Measurements from ENCODE around the gene KRT5. TPM values are rescaled to one million over a fixed set of nuclear protein-coding genes. Genes with fewer than 3 reads are reported as not detected.

KRT5 gene
- polyA plus RNA-seq, 1 of the 3 experiments (the other 2 are of a cell fraction) = not detected

GRCh38 chr12:52530366-52530765 is 10.2 kb upstream of the KRT5 start:
- Histone ChIP-seq H3K27me3 (ENCODE audit: insufficient read depth) (peaks cover 27% of the 10 kb centered on the region; the same call in 1 of the 2 replicates), H4K20me1 (ENCODE audit: insufficient read depth) (no peaks in the 10 kb centered on the region), H3K9me3 (no peaks in the 10 kb centered on the region), H3K27ac (ENCODE audit: low read depth in 2 of 2, low read length in 1 of 2) (no peak overlapping the region), H3K4me2 (no peak overlapping the region), H3K36me3 (replicated peaks in 1 of 2; ENCODE audit: control insufficient read depth in 1 of 2, insufficient read depth in 2 of 2, low read length in 1 of 2) (no peaks in the 10 kb centered on the region), H3K9me2 (no peaks in the 10 kb centered on the region), H3K9ac (no peak overlapping the region), H3K79me2 (ENCODE audit: insufficient read depth) (no peaks in the 10 kb centered on the region), H3F3A (replicated peaks; ENCODE audit: insufficient read depth) (no peaks in the 10 kb centered on the region), H3K4me3 (ENCODE audit: low read depth in 2 of 2, low read length in 1 of 2) (no peak overlapping the region), H2AFZ (ENCODE audit: low read depth) (no peak overlapping the region), H3K4me1 (ENCODE audit: control insufficient read depth in 1 of 2, insufficient read depth in 2 of 2, low read depth in 1 of 2, low read length in 1 of 2) (no peaks in the 10 kb centered on the region)
- no peak for DNase-seq
- TF ChIP-seq POLR2AphosphoS5 (IDR thresholded peaks at IDR 0.05; ENCODE audit: low read depth, low read length) (no peak), TCF12 (IDR thresholded peaks at IDR 0.05) (no peak)
- WGBS (ENCODE audit: low lambda C conversion rate) = 13% methylated on average over 2 of the region's 2 CpGs
- CTCF ChIA-PET = interaction anchor here (1.3 kb wide), 1 partner anchor 14 kb away, joined by 3 read pairs; no protein-coding TSS in a partner anchor
- POLR2A ChIA-PET = no interaction called here

- Histone ChIP-seq H3K4me3 (ENCODE audit: low read depth in 2 of 2, low read length in 1 of 2) (no peak overlapping the region), H3K9ac (no peak overlapping the region), H3K79me2 (ENCODE audit: insufficient read depth) (no peaks in the 10 kb centered on the region), H3K4me2 (no peak overlapping the region), H3K36me3 (replicated peaks in 1 of 2; ENCODE audit: control insufficient read depth in 1 of 2, insufficient read depth in 2 of 2, low read length in 1 of 2) (no peaks in the 10 kb centered on the region), H2AFZ (ENCODE audit: low read depth) (no peak overlapping the region), H3K4me1 (ENCODE audit: control insufficient read depth in 1 of 2, insufficient read depth in 2 of 2, low read depth in 1 of 2, low read length in 1 of 2) (no peaks in the 10 kb centered on the region), H3K9me3 (no peaks in the 10 kb centered on the region), H4K20me1 (ENCODE audit: insufficient read depth) (no peaks in the 10 kb centered on the region), H3K27me3 (ENCODE audit: insufficient read depth) (peaks cover 29% of the 10 kb centered on the region; the same call in 1 of the 2 replicates), H3F3A (replicated peaks; ENCODE audit: insufficient read depth) (no peaks in the 10 kb centered on the region), H3K9me2 (no peaks in the 10 kb centered on the region), H3K27ac (ENCODE audit: low read depth in 2 of 2, low read length in 1 of 2) (no peak overlapping the region)
- POLR2A ChIA-PET = no interaction called here
- DNase-seq = no peak
- CTCF ChIA-PET = no interaction called here
- TF ChIP-seq SMC3 (IDR thresholded peaks at IDR 0.05; ENCODE audit: low read depth, low read length) (no peak), FOXJ3 (CRISPR knock-in tag; IDR thresholded peaks at IDR 0.05) (no peak), FOXM1 (IDR thresholded peaks at IDR 0.05; ENCODE audit: low read depth) (no peak)
- 25% methylated on average over 9 of the region's 9 CpGs for WGBS (ENCODE audit: low lambda C conversion rate)
These were observed 9.7 kb upstream of the KRT5 start for GRCh38 chr12:52529846-52530245.

DNA sequence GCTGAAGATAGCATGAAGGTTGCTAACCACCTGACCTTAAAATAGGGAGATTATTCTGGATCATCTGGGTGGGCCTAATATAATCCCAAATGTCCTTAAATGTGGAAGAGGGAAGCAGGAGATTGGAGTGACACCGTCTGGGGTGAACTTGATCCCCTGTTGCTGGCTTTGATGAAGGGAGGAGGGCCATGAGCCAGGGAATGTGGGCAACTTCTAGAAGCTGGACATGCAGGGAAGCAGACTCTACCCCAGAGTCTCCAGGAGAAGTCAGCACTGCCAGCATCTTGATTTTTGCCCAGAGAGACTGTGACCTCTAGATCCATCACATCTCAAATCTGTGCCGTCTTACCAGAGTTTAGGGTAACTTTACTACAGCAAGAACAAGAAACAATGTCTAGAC is 9.2 kb upstream of the KRT5 start:
- Histone ChIP-seq H3K9ac (no peak overlapping the region), H3K4me2 (no peak overlapping the region), H3K27me3 (ENCODE audit: insufficient read depth) (peaks cover 33% of the 10 kb centered on the region; the same call in 1 of the 2 replicates), H2AFZ (ENCODE audit: low read depth) (no peak overlapping the region), H3K27ac (ENCODE audit: low read depth in 2 of 2, low read length in 1 of 2) (no peak overlapping the region), H3F3A (replicated peaks; ENCODE audit: insufficient read depth) (no peaks in the 10 kb centered on the region), H3K79me2 (ENCODE audit: insufficient read depth) (no peaks in the 10 kb centered on the region), H3K4me1 (ENCODE audit: control insufficient read depth in 1 of 2, insufficient read depth in 2 of 2, low read depth in 1 of 2, low read length in 1 of 2) (no peaks in the 10 kb centered on the region), H4K20me1 (ENCODE audit: insufficient read depth) (no peaks in the 10 kb centered on the region), H3K9me3 (no peaks in the 10 kb centered on the region), H3K4me3 (ENCODE audit: low read depth in 2 of 2, low read length in 1 of 2) (no peak overlapping the region), H3K36me3 (replicated peaks in 1 of 2; ENCODE audit: control insufficient read depth in 1 of 2, insufficient read depth in 2 of 2, low read length in 1 of 2) (no peaks in the 10 kb centered on the region), H3K9me2 (no peaks in the 10 kb centered on the region)
- TF ChIP-seq, protein P1, sequence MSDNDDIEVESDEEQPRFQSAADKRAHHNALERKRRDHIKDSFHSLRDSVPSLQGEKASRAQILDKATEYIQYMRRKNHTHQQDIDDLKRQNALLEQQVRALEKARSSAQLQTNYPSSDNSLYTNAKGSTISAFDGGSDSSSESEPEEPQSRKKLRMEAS (IDR thresholded peaks at IDR 0.05; ENCODE audit: low read depth) = no peak
- no peak for TF ChIP-seq FOXJ3 (CRISPR knock-in tag; IDR thresholded peaks at IDR 0.05)
- no peak for TF ChIP-seq RAD21 (IDR thresholded peaks at IDR 0.05; ENCODE audit: low read length)
- no peak for TF ChIP-seq IRF3 (IDR thresholded peaks at IDR 0.05; ENCODE audit: low read depth, low read length)
- no peak for TF ChIP-seq TCF12 (IDR thresholded peaks at IDR 0.05)
- TF ChIP-seq POLR2AphosphoS5 (IDR thresholded peaks at IDR 0.05; ENCODE audit: low read depth, low read length) = no peak
- no peak for TF ChIP-seq RCOR1 (IDR thresholded peaks at IDR 0.05; ENCODE audit: low read length)
- TF ChIP-seq EZH2phosphoT487 (IDR thresholded peaks at IDR 0.05; ENCODE audit: borderline replicate concordance, low read depth) = no peak
- no peak for TF ChIP-seq GABPA (IDR thresholded peaks at IDR 0.05; ENCODE audit: low read depth)
- TF ChIP-seq SIN3A (IDR thresholded peaks at IDR 0.05; ENCODE audit: borderline replicate concordance, low read depth, low read length) = no peak
- TF ChIP-seq NFIC (IDR thresholded peaks at IDR 0.05; ENCODE audit: borderline replicate concordance) = no peak
- TF ChIP-seq RFX5 (IDR thresholded peaks at IDR 0.05; ENCODE audit: low read length) = no peak
- TF ChIP-seq, protein P2, sequence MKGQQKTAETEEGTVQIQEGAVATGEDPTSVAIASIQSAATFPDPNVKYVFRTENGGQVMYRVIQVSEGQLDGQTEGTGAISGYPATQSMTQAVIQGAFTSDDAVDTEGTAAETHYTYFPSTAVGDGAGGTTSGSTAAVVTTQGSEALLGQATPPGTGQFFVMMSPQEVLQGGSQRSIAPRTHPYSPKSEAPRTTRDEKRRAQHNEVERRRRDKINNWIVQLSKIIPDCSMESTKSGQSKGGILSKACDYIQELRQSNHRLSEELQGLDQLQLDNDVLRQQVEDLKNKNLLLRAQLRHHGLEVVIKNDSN (IDR thresholded peaks at IDR 0.05; ENCODE audit: borderline replicate concordance, low read depth) = no peak
- TF ChIP-seq RXRA (IDR thresholded peaks at IDR 0.05; ENCODE audit: borderline replicate concordance, low read depth) = no peak
- TF ChIP-seq, protein P3, sequence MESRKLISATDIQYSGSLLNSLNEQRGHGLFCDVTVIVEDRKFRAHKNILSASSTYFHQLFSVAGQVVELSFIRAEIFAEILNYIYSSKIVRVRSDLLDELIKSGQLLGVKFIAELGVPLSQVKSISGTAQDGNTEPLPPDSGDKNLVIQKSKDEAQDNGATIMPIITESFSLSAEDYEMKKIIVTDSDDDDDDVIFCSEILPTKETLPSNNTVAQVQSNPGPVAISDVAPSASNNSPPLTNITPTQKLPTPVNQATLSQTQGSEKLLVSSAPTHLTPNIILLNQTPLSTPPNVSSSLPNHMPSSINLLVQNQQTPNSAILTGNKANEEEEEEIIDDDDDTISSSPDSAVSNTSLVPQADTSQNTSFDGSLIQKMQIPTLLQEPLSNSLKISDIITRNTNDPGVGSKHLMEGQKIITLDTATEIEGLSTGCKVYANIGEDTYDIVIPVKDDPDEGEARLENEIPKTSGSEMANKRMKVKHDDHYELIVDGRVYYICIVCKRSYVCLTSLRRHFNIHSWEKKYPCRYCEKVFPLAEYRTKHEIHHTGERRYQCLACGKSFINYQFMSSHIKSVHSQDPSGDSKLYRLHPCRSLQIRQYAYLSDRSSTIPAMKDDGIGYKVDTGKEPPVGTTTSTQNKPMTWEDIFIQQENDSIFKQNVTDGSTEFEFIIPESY (IDR thresholded peaks at IDR 0.05; ENCODE audit: borderline replicate concordance, low read depth) = no peak
- no peak for TF ChIP-seq TEAD4 (IDR thresholded peaks at IDR 0.05; ENCODE audit: borderline replicate concordance, insufficient read depth)
- ChIA-PET POLR2A (no interaction called here), CTCF (no interaction called here)
- 51% methylated on average over 2 of the region's 2 CpGs for WGBS (ENCODE audit: low lambda C conversion rate)
- no peak for DNase-seq

All from SK-N-SH (cell line).